NCI-H187 (cell line): ENCODE data around the gene SLC20A1.
"Not testable (repeated sequence)": the region's sequence is repeated elsewhere in the genome, so short reads cannot be mapped to it uniquely, and the experiment has no call there.

Source experiments
- DNase-seq, 2 experiments: peaks; one replicate each; lab custom pipeline; 2025; lab: John Stamatoyannopoulos, UW

The SLC20A1 gene, protein sequence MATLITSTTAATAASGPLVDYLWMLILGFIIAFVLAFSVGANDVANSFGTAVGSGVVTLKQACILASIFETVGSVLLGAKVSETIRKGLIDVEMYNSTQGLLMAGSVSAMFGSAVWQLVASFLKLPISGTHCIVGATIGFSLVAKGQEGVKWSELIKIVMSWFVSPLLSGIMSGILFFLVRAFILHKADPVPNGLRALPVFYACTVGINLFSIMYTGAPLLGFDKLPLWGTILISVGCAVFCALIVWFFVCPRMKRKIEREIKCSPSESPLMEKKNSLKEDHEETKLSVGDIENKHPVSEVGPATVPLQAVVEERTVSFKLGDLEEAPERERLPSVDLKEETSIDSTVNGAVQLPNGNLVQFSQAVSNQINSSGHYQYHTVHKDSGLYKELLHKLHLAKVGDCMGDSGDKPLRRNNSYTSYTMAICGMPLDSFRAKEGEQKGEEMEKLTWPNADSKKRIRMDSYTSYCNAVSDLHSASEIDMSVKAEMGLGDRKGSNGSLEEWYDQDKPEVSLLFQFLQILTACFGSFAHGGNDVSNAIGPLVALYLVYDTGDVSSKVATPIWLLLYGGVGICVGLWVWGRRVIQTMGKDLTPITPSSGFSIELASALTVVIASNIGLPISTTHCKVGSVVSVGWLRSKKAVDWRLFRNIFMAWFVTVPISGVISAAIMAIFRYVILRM

DNA sequence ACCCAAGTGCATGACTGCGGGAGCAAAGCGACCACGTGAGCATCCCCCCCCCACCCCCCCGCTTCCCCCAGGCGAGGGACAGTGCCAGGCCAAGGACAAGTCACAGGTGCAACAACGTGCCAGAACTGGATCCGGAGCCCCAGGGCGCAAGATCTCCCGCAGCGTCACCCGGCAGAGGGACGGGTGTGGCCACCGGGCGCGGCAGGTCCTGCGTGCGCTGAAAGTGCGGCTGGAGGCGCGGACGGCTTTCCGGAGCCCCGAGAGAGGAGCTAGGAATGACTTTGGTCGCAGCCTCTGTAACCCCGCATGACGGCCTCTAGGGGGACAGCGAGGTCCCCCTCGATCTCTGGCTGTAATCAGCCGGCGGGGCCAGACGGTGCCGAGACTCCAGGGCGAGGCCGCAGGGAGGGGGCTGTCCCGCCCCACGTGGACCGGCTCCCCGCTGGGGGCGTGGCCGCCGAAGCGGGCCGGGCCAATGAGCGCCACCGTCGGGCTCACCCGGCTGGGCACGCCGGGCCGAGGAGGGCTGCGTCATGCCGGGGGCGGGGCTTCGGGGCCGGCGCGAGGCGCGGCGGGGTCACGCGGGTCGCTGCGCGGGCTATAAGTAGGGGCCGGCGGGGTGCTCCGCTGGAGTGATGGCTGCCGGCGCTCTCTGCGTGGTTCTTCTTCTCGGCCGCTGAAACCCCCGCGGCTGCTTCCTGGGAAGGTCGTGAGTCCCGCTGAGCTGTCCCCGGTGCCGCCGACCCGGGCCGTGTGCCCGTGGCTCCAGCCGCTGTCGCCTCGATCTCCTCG lies at the start of gene SLC20A1:
TSS of gene SLC20A1 (plus strand) at position 630 of the 792 bp plus-strand sequence. CDS start 890 bp downstream, outside the sequence.
- DNase-seq = peak; percentile 67 to 84

DNA sequence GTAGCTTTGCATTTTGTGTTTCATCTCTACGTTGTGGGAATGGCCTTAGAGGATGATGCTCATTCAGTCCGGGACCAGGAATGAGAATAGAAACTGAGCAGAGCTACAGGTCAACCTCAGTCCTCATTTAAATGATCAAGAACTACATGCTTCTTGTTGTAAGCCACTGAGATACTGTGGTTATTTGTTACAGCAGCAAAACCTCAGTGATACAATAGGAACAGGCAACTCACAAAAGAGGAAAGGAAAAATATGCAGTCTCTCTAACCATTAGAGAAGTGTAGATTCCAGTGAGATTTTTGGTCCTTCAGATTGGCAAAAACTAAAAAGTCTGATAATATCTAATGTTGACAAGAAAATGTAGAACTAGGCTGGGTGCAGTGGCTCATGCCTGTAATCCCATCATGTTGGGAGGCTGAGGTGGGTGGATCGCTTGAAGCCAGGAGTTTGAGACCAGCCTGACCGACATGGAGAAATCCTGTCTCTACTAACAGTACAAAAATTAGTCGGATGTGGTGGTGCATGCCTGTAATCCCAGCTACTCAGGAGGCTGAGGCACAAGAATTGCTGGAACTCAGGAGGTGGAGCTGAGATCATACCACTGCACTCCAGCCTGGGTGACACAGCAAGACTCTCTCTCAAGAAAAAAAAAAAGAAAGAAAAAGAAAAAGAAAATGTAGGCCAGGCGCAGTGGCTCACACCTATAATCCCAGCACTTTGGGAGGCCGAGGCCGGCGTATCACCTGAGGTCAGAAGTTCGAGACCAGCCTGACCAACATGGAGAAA lies 48.0 kb upstream of the SLC20A1 start:
- DNase-seq = no peak

DNA sequence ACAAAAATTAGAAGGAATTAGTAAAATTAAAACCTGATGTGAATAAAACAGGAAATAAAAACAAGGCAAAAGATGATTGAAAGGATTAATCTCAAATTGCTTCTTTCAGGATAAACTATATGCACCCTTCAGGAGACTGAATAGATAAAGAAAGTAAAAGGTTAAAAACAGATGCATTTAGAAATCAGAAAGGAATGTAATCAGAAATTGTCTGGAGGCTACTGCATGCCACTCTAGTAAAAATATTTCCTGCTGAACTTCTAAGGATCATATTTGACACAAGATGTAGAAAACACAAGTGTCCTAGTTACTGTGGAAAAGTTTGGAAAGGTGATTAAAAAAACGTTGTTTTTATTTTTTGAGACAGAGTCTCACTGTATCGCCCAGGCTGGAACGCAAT lies 45.1 kb upstream of the SLC20A1 start:
- no peak for DNase-seq

DNA sequence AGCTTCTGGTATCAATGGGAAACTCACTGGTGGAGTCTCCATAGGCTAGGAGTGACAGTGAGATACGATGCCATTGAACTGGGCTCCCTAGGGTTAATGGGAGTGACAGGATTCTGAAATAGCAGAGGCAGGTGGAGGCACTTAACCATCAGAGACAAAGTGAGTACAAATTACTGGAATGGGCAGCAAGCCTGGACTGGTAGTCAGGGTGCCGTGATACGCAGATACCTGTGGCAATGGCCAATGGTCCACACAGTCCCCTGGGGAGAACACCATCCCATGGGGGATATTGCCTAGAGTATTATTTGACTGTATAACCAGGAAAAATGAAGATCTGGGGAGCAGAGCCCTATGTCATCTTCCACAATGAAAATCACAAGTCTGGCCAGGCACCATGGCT lies 44.0 kb upstream of the SLC20A1 start:
- no peak for DNase-seq

DNA sequence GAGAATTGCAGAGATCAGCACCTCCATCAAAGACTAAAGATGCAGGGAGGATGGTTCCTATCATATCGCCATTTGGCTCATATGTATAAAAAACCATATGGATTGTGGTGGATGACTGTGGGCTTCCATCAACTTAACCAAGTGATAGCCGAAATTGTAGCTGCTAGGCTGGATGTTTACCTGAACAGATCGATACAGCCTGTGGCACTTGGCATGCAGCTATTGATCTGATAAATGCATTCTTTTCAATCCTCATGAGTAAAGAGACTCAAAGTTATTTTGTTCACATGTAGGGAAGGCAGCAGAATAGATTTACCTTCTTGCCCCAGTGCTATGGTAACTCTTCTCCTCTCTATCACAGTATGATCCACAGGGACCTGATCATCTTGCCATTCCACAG lies 42.8 kb upstream of the SLC20A1 start:
- no peak for DNase-seq

DNA sequence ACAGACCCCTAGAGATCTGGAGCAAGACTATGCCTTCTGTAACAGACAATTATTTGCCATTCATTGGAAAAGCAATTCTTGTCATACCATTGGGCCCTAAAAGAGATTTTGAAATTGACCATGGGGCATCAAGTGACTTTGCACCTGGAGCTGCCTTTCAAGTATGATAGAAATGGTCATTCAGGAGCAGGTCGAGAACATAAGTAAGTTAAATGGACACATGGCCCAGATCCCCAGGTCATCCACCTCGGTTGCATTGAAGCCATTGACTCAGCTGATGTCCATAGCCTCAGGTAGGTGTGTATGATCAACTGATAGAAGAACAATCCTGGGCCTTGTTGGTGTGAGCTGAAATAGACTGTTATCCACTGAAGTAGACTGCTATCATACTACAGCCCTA lies 42.0 kb upstream of the SLC20A1 start:
- no peak for DNase-seq

DNA sequence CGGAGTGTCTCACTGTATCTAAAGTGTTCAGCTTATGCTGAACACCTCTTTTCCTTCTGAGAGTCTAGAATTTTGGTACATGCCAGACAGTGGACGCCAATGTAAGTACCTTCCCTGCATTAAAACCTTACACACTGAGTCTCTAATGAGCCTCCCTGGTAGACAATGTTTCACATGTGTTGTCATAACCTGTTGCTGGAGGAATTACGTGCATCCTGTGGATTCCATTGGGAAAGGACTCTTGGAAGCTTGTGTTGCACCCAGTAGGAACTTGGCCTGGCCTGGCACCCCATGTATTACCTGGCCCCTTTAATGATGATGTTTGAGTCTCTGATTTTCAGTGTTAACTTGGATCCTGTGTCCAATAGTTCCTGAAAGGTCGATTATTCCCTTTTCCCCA lies 40.8 kb upstream of the SLC20A1 start:
- DNase-seq = no peak

DNA sequence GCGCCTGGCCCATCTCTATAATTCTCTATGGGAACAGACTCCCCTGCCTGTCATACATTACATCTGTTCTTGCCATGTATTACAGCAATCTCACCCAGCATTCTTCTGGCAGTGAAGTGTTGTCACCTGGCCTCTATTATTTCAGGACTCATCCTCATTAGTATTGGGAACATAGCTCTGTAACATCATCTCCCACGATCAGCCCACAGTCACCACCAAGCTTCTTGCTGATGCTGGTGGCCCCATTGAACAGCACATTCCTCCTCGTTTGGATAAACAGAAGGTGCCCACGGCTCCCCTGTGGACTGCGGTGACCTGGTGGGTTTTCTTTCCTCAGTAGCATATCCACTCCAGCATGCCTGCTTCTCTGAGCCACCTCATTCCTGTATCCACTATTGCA lies 39.8 kb upstream of the SLC20A1 start:
- no peak for DNase-seq

DNA sequence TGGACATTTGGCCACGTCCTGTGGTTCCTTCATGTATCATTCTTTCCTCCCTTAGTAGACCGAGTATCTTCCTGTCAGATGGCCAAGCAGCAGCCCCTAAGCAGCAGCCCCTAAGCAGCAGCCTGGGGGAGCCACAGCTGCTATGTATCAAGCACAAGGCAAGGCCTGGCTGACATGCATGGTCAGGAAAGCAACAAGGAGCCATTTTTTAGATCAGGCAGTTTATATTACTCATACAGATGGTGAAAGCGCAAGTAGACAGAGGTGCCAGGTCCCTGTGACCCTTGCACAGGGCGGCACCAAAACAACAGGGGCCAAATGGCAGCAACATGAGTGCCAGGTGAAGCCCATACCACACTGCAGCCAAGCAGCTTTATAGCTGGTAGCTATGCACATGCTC lies 39.2 kb upstream of the SLC20A1 start:
- no peak for DNase-seq

DNA sequence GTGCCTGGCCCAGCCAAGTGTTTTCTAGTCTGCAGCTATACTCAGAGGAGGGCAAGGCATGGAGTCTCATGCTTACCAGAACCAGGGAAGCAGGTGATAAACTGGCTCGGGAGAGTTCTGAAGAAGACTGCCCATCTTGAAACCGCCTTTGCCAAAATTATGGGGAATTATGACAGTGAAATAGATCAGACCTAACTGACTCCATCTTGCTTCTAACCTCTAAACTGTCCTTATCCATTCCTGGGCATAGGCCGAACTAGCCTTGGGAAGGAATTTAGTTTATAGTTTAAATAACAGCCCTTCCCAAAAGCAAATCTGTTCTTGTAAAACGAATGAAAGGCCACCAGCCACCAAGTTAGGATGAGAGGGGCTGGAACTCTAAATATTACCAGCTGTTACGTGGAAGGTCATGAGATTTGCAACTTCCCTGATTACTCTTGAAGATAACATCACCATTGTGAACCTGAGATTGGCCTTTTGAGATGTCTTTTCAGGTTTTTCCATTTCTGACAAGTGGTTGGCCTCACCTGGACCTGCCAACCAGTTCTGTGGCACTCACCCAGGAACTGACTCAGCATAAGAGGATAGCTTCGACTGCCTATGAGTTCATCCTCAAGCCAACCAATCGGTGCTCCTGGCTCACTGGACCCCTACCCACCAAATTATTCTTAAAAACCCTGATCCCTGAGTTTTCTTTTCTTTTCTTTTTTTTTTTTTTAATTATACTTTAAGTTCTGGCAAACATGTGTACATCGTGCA lies 37.9 kb upstream of the SLC20A1 start:
- no peak for DNase-seq

DNA sequence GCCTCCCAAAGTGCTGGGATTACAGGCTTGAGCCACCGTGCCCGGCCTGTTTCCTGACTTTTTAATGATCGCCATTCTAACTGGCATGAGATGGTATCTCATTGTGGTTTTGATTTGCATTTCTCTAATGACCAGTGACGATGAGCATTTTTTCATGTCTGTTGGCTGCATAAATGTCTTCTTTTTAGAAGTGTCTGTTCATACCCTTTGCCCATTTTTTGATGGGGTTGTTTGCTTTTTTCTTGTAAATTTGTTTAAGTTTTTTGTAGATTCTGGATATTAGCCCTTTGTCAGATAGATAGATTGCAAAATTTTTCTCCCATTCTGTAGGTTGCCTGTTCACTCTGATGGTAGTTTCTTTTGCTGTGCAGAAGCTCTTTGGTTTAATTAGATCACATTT lies 36.4 kb upstream of the SLC20A1 start:
- DNase-seq = not testable (repeated sequence)

DNA sequence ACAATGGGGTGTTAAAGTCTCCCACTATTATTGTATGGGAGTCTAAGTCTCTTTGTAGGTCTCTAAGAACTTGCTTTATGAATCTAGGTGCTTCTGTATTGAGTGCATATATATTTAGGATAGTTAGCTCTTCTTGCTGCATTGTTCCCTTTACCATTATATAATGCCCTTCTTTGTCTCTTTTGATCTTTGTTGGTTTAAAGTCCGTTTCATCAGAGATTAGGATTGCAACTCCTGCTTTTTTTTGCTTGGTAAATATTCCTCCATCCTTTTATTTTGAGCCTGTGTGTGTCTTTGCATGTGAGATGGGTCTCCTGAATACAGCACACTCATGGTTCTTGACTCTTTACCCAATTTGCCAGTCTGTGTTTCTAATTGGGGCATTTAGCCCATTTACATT lies 33.5 kb upstream of the SLC20A1 start:
- DNase-seq = not testable (repeated sequence)

DNA sequence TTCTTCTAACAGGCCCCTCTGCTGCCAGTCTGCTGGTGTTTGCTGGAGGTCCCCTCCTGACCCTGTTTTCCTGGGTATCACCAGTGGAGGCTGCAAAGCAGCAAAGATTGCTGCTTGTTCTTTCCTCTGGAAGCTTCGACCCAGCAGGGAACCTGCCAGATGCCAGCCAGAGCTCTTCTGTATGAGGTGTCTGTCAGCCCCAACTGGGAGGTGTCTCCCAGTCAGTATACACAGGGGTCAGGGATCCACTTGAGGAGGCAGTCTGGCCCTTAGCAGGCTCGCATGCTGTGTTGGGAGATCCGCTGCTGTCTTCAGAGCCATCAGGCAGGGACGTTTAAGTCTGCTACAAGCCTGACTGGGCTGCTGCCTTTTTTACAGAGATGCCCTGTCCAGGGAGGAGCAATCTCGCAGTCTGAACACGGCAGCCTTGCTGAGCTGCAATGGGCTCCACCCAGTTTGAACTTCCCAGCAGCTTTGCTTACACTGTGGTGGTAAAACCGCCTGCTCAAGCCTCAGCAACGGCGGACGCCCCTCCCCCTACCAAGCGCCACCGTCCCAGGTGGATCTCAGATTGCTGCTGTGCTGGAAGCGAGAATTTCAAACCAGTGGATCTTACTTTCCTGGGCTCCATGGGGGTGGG lies 31.4 kb upstream of the SLC20A1 start:
- no peak for DNase-seq

DNA sequence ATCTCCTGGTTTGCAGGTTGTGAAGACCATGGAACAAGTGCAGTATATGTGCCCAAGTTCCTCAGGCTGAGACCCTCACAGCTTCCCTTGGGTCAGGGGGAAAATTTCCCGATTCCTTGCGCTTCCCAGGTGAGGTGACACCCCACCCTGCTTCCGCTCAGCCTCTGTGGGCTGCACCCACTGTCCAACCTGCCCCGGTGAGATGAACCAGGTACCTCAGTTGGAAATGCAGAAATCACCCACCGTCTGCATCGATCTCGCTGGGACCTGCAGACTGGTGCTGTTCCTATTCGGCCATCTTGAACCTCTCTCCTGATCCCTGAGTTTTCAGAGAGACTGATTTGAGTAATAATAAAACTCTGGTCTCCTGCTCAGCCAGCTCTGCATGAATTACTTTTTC lies 30.7 kb upstream of the SLC20A1 start:
- no peak for DNase-seq

DNA sequence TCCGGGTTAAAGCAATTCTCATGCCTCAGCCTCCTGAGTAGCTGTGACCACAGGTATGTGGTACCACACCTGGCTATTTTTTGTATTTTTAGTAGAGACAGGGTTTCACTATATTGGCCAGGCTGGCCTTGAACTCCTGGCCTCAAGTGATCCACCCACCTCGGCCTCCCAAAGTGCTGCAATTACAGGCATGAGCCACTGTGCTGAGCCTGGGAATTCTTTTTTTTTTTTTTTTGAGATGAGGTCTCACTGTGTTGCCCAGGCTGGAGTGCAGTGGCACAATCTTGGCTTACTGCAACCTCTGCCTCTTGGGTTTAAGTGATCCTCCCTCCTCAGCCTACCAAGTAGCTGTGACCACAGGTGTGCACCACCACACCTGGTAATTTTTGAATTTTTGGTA lies 29.9 kb upstream of the SLC20A1 start:
- DNase-seq = not testable (repeated sequence)

DNA sequence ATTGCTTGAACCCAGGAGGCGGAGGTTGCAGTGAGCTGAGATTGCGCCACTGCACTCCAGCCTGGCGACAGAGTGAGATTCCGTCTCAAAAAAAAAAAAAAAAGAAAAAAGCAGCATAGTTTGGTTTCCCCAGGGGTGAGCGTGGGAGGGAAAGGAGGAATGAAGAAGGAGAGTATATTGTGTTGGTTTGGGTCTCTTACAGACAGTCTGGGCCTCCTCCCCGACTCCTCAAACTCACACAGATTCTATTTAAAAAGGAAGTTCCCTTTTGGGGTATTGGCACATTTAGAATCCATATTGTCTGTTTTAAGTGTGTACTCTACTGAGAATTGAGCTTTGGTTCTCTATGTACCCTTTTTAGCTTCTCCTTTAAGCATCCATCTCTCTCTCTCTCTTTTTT lies 27.4 kb upstream of the SLC20A1 start:
- no peak for DNase-seq

DNA sequence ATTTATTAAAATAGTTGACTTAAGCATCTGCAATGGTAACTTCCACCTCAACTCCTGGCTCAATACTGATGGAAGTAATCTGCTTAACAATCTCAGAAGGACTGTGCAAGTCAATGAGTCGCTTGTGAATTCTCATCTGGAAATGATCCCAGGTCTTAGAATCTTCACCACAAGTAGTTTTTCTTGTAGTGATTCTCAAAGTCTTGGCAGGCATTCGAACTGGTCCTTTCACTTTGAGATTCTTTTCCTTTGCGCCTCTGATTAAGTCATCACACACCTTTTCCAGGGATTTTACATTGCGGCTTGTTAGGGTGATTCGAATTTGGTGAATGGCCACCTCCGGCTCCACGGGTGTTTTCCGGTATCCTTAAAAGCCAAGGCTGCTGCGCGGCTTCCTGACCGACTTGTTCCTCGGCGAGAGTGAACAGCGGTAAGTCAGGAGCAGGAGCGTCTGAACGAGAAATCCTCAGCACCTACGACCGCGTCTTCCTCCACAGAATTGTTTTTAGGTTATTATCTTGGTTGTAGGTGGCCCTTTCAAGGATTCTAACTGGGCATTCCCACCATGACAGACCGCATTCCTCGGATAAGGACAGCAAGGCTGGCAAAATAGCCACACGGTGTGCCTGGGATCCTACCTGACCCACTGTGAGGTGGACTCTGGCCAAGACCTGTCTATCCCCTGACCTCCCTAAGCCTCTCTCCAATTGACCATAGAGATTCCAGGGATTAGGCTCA lies 23.8 kb upstream of the SLC20A1 start:
- no peak for DNase-seq

DNA sequence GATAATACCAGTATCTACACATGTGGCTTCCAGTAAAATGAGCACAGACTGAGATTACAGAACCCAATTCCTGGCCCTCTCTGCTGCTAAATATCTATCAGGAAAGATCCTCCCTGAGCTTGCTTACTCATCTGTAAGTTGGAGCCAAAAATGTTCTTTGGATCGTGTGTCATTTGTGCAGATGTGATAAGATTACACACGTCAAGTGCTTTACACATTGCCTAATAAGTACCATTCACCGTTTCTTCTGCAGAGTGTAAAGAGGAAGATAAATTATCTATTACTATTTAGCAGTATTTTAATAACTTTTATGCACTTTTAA lies 23.2 kb upstream of the SLC20A1 start:
- no peak for DNase-seq

DNA sequence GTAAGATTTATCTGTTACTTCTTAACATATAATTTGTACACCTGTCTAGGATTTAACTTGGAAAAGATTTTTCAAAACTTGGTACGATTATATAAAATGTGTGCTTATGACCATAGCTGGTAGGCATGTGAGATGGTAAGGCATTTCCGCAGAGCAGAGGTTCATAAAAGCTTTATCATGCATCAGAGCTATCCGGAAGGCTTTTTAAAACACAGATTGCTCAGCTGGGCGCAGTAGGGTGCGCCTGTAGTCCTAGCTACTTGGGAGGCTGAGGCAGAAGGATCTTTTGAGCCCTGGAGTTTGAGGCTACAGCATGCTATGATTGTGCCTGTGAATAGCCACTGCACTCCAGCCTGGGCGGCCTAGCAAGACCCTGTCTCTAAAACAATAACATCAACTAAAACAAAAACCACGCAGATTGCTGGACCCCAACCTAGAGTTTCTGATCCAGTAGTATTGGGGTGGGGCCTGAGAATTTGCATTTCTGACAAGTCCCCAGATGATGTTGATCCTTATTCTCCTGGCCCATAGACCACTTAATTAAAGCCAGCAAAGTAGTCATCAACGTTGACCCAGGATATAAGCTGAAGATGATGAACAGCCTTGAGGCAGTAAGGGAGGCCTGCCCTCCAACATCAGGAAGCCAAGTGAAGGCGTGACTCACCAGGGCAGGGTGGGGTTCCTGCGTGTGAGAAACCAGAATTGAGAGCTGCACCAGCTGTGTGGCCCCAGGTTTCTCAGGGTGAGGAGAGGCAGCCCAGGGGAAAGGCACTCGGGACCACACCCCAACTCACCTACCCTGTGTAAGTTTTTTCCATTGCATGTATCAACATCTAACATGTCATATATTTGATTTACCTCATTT lies 21.6 kb upstream of the SLC20A1 start:
- no peak for DNase-seq
